H9 (cell line): Measurements from ENCODE around the gene COPS6. TPM values are rescaled to one million over a fixed set of nuclear protein-coding genes. Genes with fewer than 3 reads are reported as not detected.

ENCODE experiments used
- DNase-seq: peaks from one replicate; pipeline ENCODE4 v3.0.0-alpha.2; 2017
- H2AFZ ChIP-seq: one replicate; pipeline ENCODE4 v1.6.1; 2013; ENCODE audit warnings: mild to moderate bottlenecking, low read length, control low read depth, moderate library complexity
- H2AK5ac ChIP-seq: 2 replicates; pipeline ENCODE4 v1.6.1; 2013; ENCODE audit warnings: low read length, control low read depth, mixed read lengths; ENCODE audit not compliant: insufficient read length
- H2BK120ac ChIP-seq: one replicate; pipeline ENCODE4 v1.6.1; 2013; ENCODE audit warnings: low read depth, mild to moderate bottlenecking, low read length, control low read depth, inconsistent platforms; ENCODE audit not compliant: poor library complexity, severe bottlenecking
- H2BK12ac ChIP-seq: 2 replicates; pipeline ENCODE4 v1.6.1; 2013; ENCODE audit warnings: low read length, control low read depth, mixed read lengths, low read depth; ENCODE audit not compliant: insufficient read length
- H2BK15ac ChIP-seq: 2 replicates; pipeline ENCODE4 v1.6.1; 2013; ENCODE audit warnings: low read depth, low read length, control low read depth
- H2BK20ac ChIP-seq: one replicate; pipeline ENCODE4 v1.6.1; 2013; ENCODE audit warnings: low read depth, mild to moderate bottlenecking, low read length, control low read depth, inconsistent platforms; ENCODE audit not compliant: poor library complexity, severe bottlenecking
- H2BK5ac ChIP-seq: 2 replicates; pipeline ENCODE4 v1.6.1; 2013; ENCODE audit warnings: low read length, control low read depth, mixed read lengths; ENCODE audit not compliant: insufficient read length
- H3K14ac ChIP-seq: 2 replicates; pipeline ENCODE4 v1.6.1; 2013; ENCODE audit warnings: low read length, control low read depth; ENCODE audit not compliant: insufficient read depth
- H3K18ac ChIP-seq: 2 replicates; pipeline ENCODE4 v1.6.1; 2013; ENCODE audit warnings: low read depth, mild to moderate bottlenecking, mixed read lengths, low read length, control low read depth; ENCODE audit not compliant: insufficient read length
- H3K23ac ChIP-seq: 2 replicates; pipeline ENCODE4 v1.6.1; 2013; ENCODE audit warnings: low read length, control low read depth, mixed read lengths, low read depth; ENCODE audit not compliant: insufficient read length
- H3K23me2 ChIP-seq: 2 replicates; pipeline ENCODE4 v1.6.1; 2013; ENCODE audit warnings: low read depth, mild to moderate bottlenecking, mixed read lengths, low read length, control low read depth; ENCODE audit not compliant: insufficient read length, poor library complexity, severe bottlenecking
- H3K27ac ChIP-seq: 2 replicates; pipeline ENCODE4 v1.5.1; 2013; ENCODE audit warnings: low read length, control low read depth, mixed read lengths, low read depth; ENCODE audit not compliant: insufficient read length
- H3K27me3 ChIP-seq: 2 replicates; pipeline ENCODE4 v1.6.1; 2013; ENCODE audit warnings: low read length, control low read depth, inconsistent platforms; ENCODE audit not compliant: insufficient read depth
- H3K4ac ChIP-seq: 2 replicates; pipeline ENCODE4 v1.6.1; 2013; ENCODE audit warnings: low read depth, mild to moderate bottlenecking, control low read depth, inconsistent platforms, low read length, moderate library complexity
- H3K4me1 ChIP-seq: 2 replicates; pipeline ENCODE4 v1.6.1; 2013; ENCODE audit warnings: low read length, control low read depth, inconsistent platforms; ENCODE audit not compliant: insufficient read depth
- H3K4me2 ChIP-seq: 2 replicates; pipeline ENCODE4 v1.6.1; 2013; ENCODE audit warnings: low read length, control low read depth, mixed read lengths; ENCODE audit not compliant: insufficient read length, insufficient read depth
- H3K56ac ChIP-seq: 2 replicates; pipeline ENCODE4 v1.6.1; 2013; ENCODE audit warnings: low read depth, mild to moderate bottlenecking, mixed read lengths, low read length, control low read depth; ENCODE audit not compliant: insufficient read length
- H3K79me1 ChIP-seq: 2 replicates; pipeline ENCODE4 v1.6.1; 2013; ENCODE audit warnings: low read depth, mild to moderate bottlenecking, moderate library complexity, low read length, control low read depth, inconsistent platforms; ENCODE audit not compliant: insufficient read depth, poor library complexity, severe bottlenecking
- H3K79me2 ChIP-seq: 2 replicates; pipeline ENCODE4 v1.6.1; 2013; ENCODE audit warnings: low read length, control low read depth, inconsistent platforms; ENCODE audit not compliant: insufficient read depth
- H3K9ac ChIP-seq: 2 replicates; pipeline ENCODE4 v1.6.1; 2013; ENCODE audit warnings: low read length, control low read depth, mixed read lengths; ENCODE audit not compliant: insufficient read length; ENCODE audit errors: extremely low read depth
- H3K9me3 ChIP-seq: one replicate; pipeline ENCODE4 v1.6.1; 2013; ENCODE audit warnings: low read depth, low read length, inconsistent platforms; ENCODE audit not compliant: control insufficient read depth
- H3T11ph ChIP-seq: one replicate; pipeline ENCODE4 v1.6.1; 2013; ENCODE audit warnings: mild to moderate bottlenecking, low read length, control low read depth, inconsistent platforms
- H4K20me1 ChIP-seq: one replicate; pipeline ENCODE4 v1.6.1; 2013; ENCODE audit not compliant: control insufficient read depth, insufficient read length, insufficient read depth
- H4K5ac ChIP-seq: 2 replicates; pipeline ENCODE4 v1.6.1; 2013; ENCODE audit warnings: low read depth, mild to moderate bottlenecking, mixed read lengths, low read length, control low read depth; ENCODE audit not compliant: insufficient read length
- H4K8ac ChIP-seq: replicated peaks from 2 replicates; pipeline ENCODE4 v1.6.1; 2013; ENCODE audit warnings: low read length, control low read depth, mixed read lengths, low read depth; ENCODE audit not compliant: insufficient read length
- H4K91ac ChIP-seq: 2 replicates; pipeline ENCODE4 v1.6.1; 2013; ENCODE audit warnings: low read depth, mild to moderate bottlenecking, moderate library complexity, mixed read lengths, low read length, control low read depth; ENCODE audit not compliant: insufficient read length
- H3K27ac Mint-ChIP-seq, 3 experiments: 2 replicates in 2 of 3; 3 replicates in 1 of 3; pipeline ENCODE4 v1.8.0; 2020 to 2021; ENCODE audit warnings: mixed read lengths in 3 of 3, mild to moderate bottlenecking in 1 of 3, moderate library complexity in 1 of 3
- H3K27me3 Mint-ChIP-seq: 2 replicates; pipeline ENCODE4 v1.8.0; 2021; ENCODE audit warnings: low read depth, mild to moderate bottlenecking, moderate library complexity, mixed read lengths
- H3K36me3 Mint-ChIP-seq, 3 experiments: 2 replicates in 2 of 3; 3 replicates in 1 of 3; pipeline ENCODE4 v1.8.0; 2020 to 2021; ENCODE audit warnings: low read depth in 3 of 3, mixed read lengths in 3 of 3; ENCODE audit not compliant: insufficient read depth in 1 of 3
- H3K4me1 Mint-ChIP-seq, 2 experiments: 2 replicates each; pipeline ENCODE4 v1.8.0; 2020; ENCODE audit warnings: mixed read lengths in 2 of 2
- H3K4me3 Mint-ChIP-seq, 2 experiments: 2 replicates in 1 of 2; 3 replicates in 1 of 2; pipeline ENCODE4 v1.8.0; 2020 to 2021; ENCODE audit warnings: mild to moderate bottlenecking in 2 of 2, mixed read lengths in 2 of 2, moderate library complexity in 1 of 2
- H3K9me3 Mint-ChIP-seq, 2 experiments: 2 replicates in 1 of 2; 3 replicates in 1 of 2; pipeline ENCODE4 v1.8.0; 2020; ENCODE audit warnings: mild to moderate bottlenecking in 2 of 2, mixed read lengths in 2 of 2, moderate library complexity in 1 of 2
- WGBS: extraction: QIAGEN DNeasy Blood & Tissue Kit; methylation state at CpG from one replicate; pipeline ENCODE4 v1.1.7; 2013; ENCODE audit warnings: missing lambda C conversion rate, low lambda C conversion rate, mixed read lengths; ENCODE audit not compliant: insufficient read length; ENCODE audit errors: extremely low coverage; 5-methylcytosine and 5-hydroxymethylcytosine counted together
- total RNA-seq: library from RNA; stranded (reverse); gene quantifications from 2 replicates; pipeline ENCODE4 v1.2.1, GENCODE V29; 2021
- TF ChIP-seq, protein P1 (sequence below): fragments of 200-600 bp; sonication (generic); conservative IDR thresholded peaks from 3 replicates; pipeline ENCODE4 v1.8.0; 2021; ENCODE audit warnings: antibody characterized with exemption, mild to moderate bottlenecking

COPS6 gene
- total RNA-seq, 1 experiment from 2014 or later: 140 TPM

DNA sequence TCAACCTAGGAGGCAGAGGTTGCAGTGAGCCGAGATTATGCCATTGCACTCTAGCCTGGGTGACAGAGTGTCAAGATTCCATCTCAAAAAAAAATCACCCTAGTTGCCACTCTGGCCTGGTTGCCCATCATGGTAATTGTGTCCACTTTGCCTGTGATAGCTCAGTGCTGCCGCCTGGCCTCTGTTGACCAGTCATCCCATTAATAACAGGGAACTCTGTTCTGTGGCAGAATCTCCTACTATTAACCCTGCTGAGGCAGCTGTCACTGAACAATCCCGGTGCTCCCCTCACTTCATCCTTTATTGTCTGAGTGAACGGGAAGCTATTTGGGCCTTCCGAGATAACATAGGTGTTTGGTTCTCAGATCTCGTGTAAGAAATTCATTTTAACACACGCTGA, 21.8 kb upstream of the COPS6 start:
- no peak overlapping the region for H2BK120ac ChIP-seq
- H3K14ac ChIP-seq: no peak overlapping the region
- no peak overlapping the region for H3K9ac ChIP-seq
- H3K18ac ChIP-seq: no peak overlapping the region
- H3K4me2 ChIP-seq: no peak overlapping the region
- no peak overlapping the region for H4K91ac ChIP-seq
- H3K27me3 Mint-ChIP-seq: peaks cover 5% of the 10 kb centered on the region; the same call in 1 of the 2 replicates
- peaks cover 24% of the 10 kb centered on the region for H3K9me3 ChIP-seq
- no peak overlapping the region for H4K8ac ChIP-seq
- H3K23me2 ChIP-seq: no peaks in the 10 kb centered on the region
- no peak overlapping the region for H2BK5ac ChIP-seq
- H3K36me3 Mint-ChIP-seq: peaks cover 52 to 87% (median 68%) of the 10 kb centered on the region in 3 experiments
- DNase-seq: peak; percentile 36
- H3K4me1 Mint-ChIP-seq: no peaks in the 10 kb centered on the region
- H3K27ac ChIP-seq: no peak overlapping the region
- no peak overlapping the region for H2AK5ac ChIP-seq
- no peak overlapping the region for H3K23ac ChIP-seq
- H3K79me1 ChIP-seq: no peaks in the 10 kb centered on the region
- no peaks in the 10 kb centered on the region for H4K20me1 ChIP-seq
- H2BK20ac ChIP-seq: no peak overlapping the region
- peaks cover 26% of the 10 kb centered on the region in 2 experiments for H3K9me3 Mint-ChIP-seq
- no peak overlapping the region for H3K56ac ChIP-seq
- TF ChIP-seq, protein P1, sequence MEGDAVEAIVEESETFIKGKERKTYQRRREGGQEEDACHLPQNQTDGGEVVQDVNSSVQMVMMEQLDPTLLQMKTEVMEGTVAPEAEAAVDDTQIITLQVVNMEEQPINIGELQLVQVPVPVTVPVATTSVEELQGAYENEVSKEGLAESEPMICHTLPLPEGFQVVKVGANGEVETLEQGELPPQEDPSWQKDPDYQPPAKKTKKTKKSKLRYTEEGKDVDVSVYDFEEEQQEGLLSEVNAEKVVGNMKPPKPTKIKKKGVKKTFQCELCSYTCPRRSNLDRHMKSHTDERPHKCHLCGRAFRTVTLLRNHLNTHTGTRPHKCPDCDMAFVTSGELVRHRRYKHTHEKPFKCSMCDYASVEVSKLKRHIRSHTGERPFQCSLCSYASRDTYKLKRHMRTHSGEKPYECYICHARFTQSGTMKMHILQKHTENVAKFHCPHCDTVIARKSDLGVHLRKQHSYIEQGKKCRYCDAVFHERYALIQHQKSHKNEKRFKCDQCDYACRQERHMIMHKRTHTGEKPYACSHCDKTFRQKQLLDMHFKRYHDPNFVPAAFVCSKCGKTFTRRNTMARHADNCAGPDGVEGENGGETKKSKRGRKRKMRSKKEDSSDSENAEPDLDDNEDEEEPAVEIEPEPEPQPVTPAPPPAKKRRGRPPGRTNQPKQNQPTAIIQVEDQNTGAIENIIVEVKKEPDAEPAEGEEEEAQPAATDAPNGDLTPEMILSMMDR: no peak; the same call in 2 of the 3 replicates
- H3K27ac Mint-ChIP-seq: no peak overlapping the region; a peak in 1 of 7 replicates
- H3K4ac ChIP-seq: no peak overlapping the region
- no peak overlapping the region for H2BK12ac ChIP-seq
- no peaks in the 10 kb centered on the region for H3K4me1 ChIP-seq
- H4K5ac ChIP-seq: no peak overlapping the region
- no CpG with 5 or more reads among the region's 7 CpGs for WGBS
- H3K79me2 ChIP-seq: no peaks in the 10 kb centered on the region; the same call in 1 of the 2 replicates
- H3K27me3 ChIP-seq: no peaks in the 10 kb centered on the region
- no peak overlapping the region for H3T11ph ChIP-seq
- H2AFZ ChIP-seq: no peak overlapping the region
- no peak overlapping the region for H2BK15ac ChIP-seq
- no peak overlapping the region; a peak in 1 of 5 replicates for H3K4me3 Mint-ChIP-seq
